Small intestine (tissue), 7 donors: ENCODE results near the gene SDHB. TPM values are rescaled to one million over a fixed set of nuclear protein-coding genes. Genes with fewer than 3 reads are reported as not detected.

Experiments
- DNase-seq, 2 donors: peaks; one replicate each; pipeline versions ENCODE4 v3.0.0 to v3.0.0-alpha.2; 2013
- FAIRE-seq: peaks from 2 replicates; lab custom pipeline; 2012; peaks lifted over from hg19 to GRCh38; lab: Jason Lieb, UNC
- H3K27ac ChIP-seq, 3 donors: one replicate each; pipeline ENCODE4 v1.5.1; 2013; ENCODE audit warnings: low read length in 2 of 3, mild to moderate bottlenecking in 2 of 3, control low read depth in 1 of 3, inconsistent platforms in 1 of 3, low read depth in 1 of 3, moderate library complexity in 1 of 3
- H3K27me3 ChIP-seq, 3 donors: one replicate each; pipeline ENCODE4 v1.6.1; 2013; ENCODE audit warnings: low read length in 3 of 3, inconsistent platforms in 1 of 3; ENCODE audit not compliant: control insufficient read depth in 3 of 3, insufficient read depth in 3 of 3
- H3K36me3 ChIP-seq, 3 donors: one replicate each; pipeline ENCODE4 v1.6.1; 2013; ENCODE audit warnings: low read length in 3 of 3, inconsistent platforms in 1 of 3, low read depth in 1 of 3, mild to moderate bottlenecking in 1 of 3, moderate library complexity in 1 of 3; ENCODE audit not compliant: control insufficient read depth in 3 of 3, insufficient read depth in 2 of 3
- H3K4me1 ChIP-seq, 3 donors: one replicate each; pipeline ENCODE4 v1.6.1; 2013; ENCODE audit warnings: low read length in 2 of 3, inconsistent platforms in 1 of 3, low read depth in 1 of 3, mild to moderate bottlenecking in 1 of 3, moderate library complexity in 1 of 3; ENCODE audit not compliant: control insufficient read depth in 3 of 3, insufficient read depth in 2 of 3
- H3K4me3 ChIP-seq, 3 donors: one replicate each; pipeline ENCODE4 v1.5.1; 2013; ENCODE audit warnings: low read length in 3 of 3, control low read depth in 1 of 3, inconsistent platforms in 1 of 3, low read depth in 1 of 3, mild to moderate bottlenecking in 1 of 3, moderate library complexity in 1 of 3
- H3K9me3 ChIP-seq, 2 donors: one replicate each; pipeline ENCODE4 v1.6.1; 2013; ENCODE audit warnings: low read depth in 1 of 2, low read length in 1 of 2; ENCODE audit not compliant: control insufficient read depth in 2 of 2, insufficient read depth in 1 of 2
- WGBS, 3 donors: extraction: QIAGEN DNeasy Blood & Tissue Kit; methylation state at CpG; one replicate each; pipeline ENCODE4 v1.1.7; 2013; 5-methylcytosine and 5-hydroxymethylcytosine counted together
- polyA plus RNA-seq, 4 donors: library from polyadenylated mRNA; stranded (reverse) in 3 of 4; unstranded in 1 of 4; fragments of 200-250 nt in 3 of 4; fragments of 120-200 nt in 1 of 4; gene quantifications; one replicate each; pipeline versions ENCODE4 v1.2.1 to v1.2.3, GENCODE V29; 2013
- donor health status: healthy with polysubstance abuse.
- donor health status: control.
- donor health status: control.
- donor health status: Bipolar disorder and iron deficiency.
- donor health status: healthy.

The SDHB gene
- polyA plus RNA-seq, 4 donors = 145 to 380 (median 224) TPM

GRCh38 chr1:17021896-17022295, 31.9 kb downstream of the SDHB start:
- Histone ChIP-seq H3K9me3 (no peaks in the 10 kb centered on the region), H3K4me3 (no peak overlapping the region), H3K4me1 (no peaks in the 10 kb centered on the region), H3K27me3 (no peaks in the 10 kb centered on the region), H3K36me3 (peaks cover 33 to 72% (median 49%) of the 10 kb centered on the region in 3 donors), H3K27ac (no peak overlapping the region)
- DNase-seq = no peak
- FAIRE-seq = no peak
- WGBS, 3 donors = 76 to 77% (median 77%) methylated on average over 10 of the region's 10 CpGs

GRCh38 chr1:17020502-17020901, 33.3 kb downstream of the SDHB start:
- H3K4me1 ChIP-seq = peaks cover 0 to 5% (median 0%) of the 10 kb centered on the region in 3 donors
- H3K27me3 ChIP-seq = no peaks in the 10 kb centered on the region
- H3K36me3 ChIP-seq = peaks cover 29 to 62% (median 44%) of the 10 kb centered on the region in 3 donors
- H3K27ac ChIP-seq = no peak overlapping the region
- DNase-seq = no peak
- no peaks in the 10 kb centered on the region for H3K9me3 ChIP-seq
- H3K4me3 ChIP-seq = no peak overlapping the region
- 95 to 100% (median 95%) methylated on average over 2 of the region's 2 CpGs for WGBS, 3 donors
- no peak for FAIRE-seq

- no peak overlapping the region for H3K27ac ChIP-seq
- FAIRE-seq (no peak), DNase-seq (no peak)
- 14 to 43% (median 37%) methylated on average over 1 of the region's 1 CpG for WGBS, 3 donors
- no peak overlapping the region for H3K4me3 ChIP-seq
- no peaks in the 10 kb centered on the region for H3K27me3 ChIP-seq
- peaks cover 26 to 52% (median 37%) of the 10 kb centered on the region in 3 donors for H3K36me3 ChIP-seq
- no peaks in the 10 kb centered on the region for H3K9me3 ChIP-seq
- H3K4me1 ChIP-seq = peaks cover 0 to 5% (median 0%) of the 10 kb centered on the region in 3 donors
Observed at GRCh38 chr1:17018849-17019248, 35.0 kb downstream of the SDHB start.

- 90 to 97% (median 92%) methylated on average over 7 of the region's 7 CpGs for WGBS, 3 donors
- FAIRE-seq (no peak), DNase-seq (no peak)
Observed at GRCh38 chr1:17017435-17017834, 36.4 kb downstream of the SDHB start.

GRCh38 chr1:17016317-17016661, 37.5 kb downstream of the SDHB start:
- H3K4me3 ChIP-seq = no peak overlapping the region
- no peak overlapping the region for H3K27ac ChIP-seq
- no peaks in the 10 kb centered on the region for H3K9me3 ChIP-seq
- no peaks in the 10 kb centered on the region for H3K27me3 ChIP-seq
- 60 to 70% (median 64%) methylated on average over 5 of the region's 5 CpGs for WGBS, 3 donors
- H3K36me3 ChIP-seq = peaks cover 10 to 33% (median 16%) of the 10 kb centered on the region in 3 donors
- peaks cover 0 to 10% (median 0%) of the 10 kb centered on the region in 3 donors for H3K4me1 ChIP-seq
- DNase-seq (no peak), FAIRE-seq (no peak)

More at GRCh38 chr1:17017435-17017834, 36.4 kb downstream of the SDHB start:
- no peak overlapping the region for H3K4me3 ChIP-seq
- peaks cover 0 to 5% (median 0%) of the 10 kb centered on the region in 3 donors for H3K4me1 ChIP-seq
- peaks cover 20 to 44% (median 23%) of the 10 kb centered on the region in 3 donors for H3K36me3 ChIP-seq
- H3K27me3 ChIP-seq = no peaks in the 10 kb centered on the region
- no peak overlapping the region for H3K27ac ChIP-seq
- H3K9me3 ChIP-seq = no peaks in the 10 kb centered on the region

- FAIRE-seq (no peak), DNase-seq (no peak)
- Histone ChIP-seq H3K4me3 (no peak overlapping the region), H3K4me1 (peaks cover 0 to 17% (median 0%) of the 10 kb centered on the region in 3 donors), H3K27me3 (no peaks in the 10 kb centered on the region), H3K9me3 (no peaks in the 10 kb centered on the region), H3K36me3 (peaks cover 6 to 19% (median 8%) of the 10 kb centered on the region in 3 donors), H3K27ac (no peak overlapping the region)
- WGBS, 3 donors = 75 to 80% (median 78%) methylated on average over 10 of the region's 10 CpGs
Observed at GRCh38 chr1:17014671-17015567, 38.9 kb downstream of the SDHB start.

GRCh38 chr1:17013491-17014320, 40.1 kb downstream of the SDHB start:
- no peak for DNase-seq
- 75 to 85% (median 80%) methylated on average over 13 of the region's 13 CpGs for WGBS, 3 donors
- Histone ChIP-seq H3K27me3 (no peaks in the 10 kb centered on the region), H3K9me3 (no peaks in the 10 kb centered on the region), H3K27ac (no peak overlapping the region), H3K4me1 (peaks cover 0 to 22% (median 0%) of the 10 kb centered on the region in 3 donors), H3K4me3 (no peak overlapping the region), H3K36me3 (peaks cover 2 to 13% (median 3%) of the 10 kb centered on the region in 3 donors)
- no peak for FAIRE-seq

GRCh38 chr1:17012775-17013490, 40.9 kb downstream of the SDHB start:
- peaks cover 0 to 6% (median 2%) of the 10 kb centered on the region in 3 donors for H3K36me3 ChIP-seq
- no peaks in the 10 kb centered on the region for H3K27me3 ChIP-seq
- DNase-seq = no peak
- no peaks in the 10 kb centered on the region for H3K9me3 ChIP-seq
- no peak overlapping the region for H3K27ac ChIP-seq
- peaks cover 0 to 22% (median 0%) of the 10 kb centered on the region in 3 donors for H3K4me1 ChIP-seq
- no peak overlapping the region for H3K4me3 ChIP-seq
- FAIRE-seq = no peak
- 72 to 73% (median 73%) methylated on average over 9 of the region's 9 CpGs for WGBS, 3 donors
